ENCODE measurements around the gene CHN2. TPM values are rescaled to one million over a fixed set of nuclear protein-coding genes. Genes with fewer than 3 reads are reported as not detected.

The CHN2 gene
- total and polyA plus RNA-seq, 2 donors (not counting 1 experiment from before 2014, with no cell fraction given): 0.86 to 1.4 TPM

- Histone ChIP-seq H3K79me2 (ENCODE audit: control insufficient read depth, insufficient read depth, low read length) (no peaks in the 10 kb centered on the region), H2AFZ (ENCODE audit: insufficient read depth, low read depth, low read length, poor library complexity, severe bottlenecking) (no peak overlapping the region), H3K9ac (ENCODE audit: low read length) (no peak overlapping the region), H3K4me2 (replicated peaks; ENCODE audit: low read depth, low read length, poor library complexity, severe bottlenecking) (no peak overlapping the region), H3K9me3 (ENCODE audit: control extremely low read depth in 1 of 3, control insufficient read depth in 2 of 3, insufficient read depth in 1 of 3, low read length in 2 of 3) (no peaks in the 10 kb centered on the region), H3K4me3 (ENCODE audit: control extremely low read depth in 1 of 5, extremely low read depth in 1 of 5, insufficient read depth in 1 of 5, low read depth in 2 of 5, low read length in 4 of 5) (no peak overlapping the region), H4K20me1 (ENCODE audit: control insufficient read depth, insufficient read depth, low read length, poor library complexity, severe bottlenecking) (no peaks in the 10 kb centered on the region), H3K27ac (ENCODE audit: low read length in 2 of 2) (no peak overlapping the region), H3K27me3 (replicated peaks in 1 of 4; ENCODE audit: control extremely low read depth in 1 of 4, control insufficient read depth in 3 of 4, insufficient read depth in 4 of 4, low read length in 3 of 4) (no peaks in the 10 kb centered on the region), H3K36me3 (replicated peaks in 1 of 2; ENCODE audit: control extremely low read depth in 1 of 2, control insufficient read depth in 1 of 2, extremely low read depth in 1 of 2, insufficient read depth in 2 of 2, low read length in 1 of 2) (no peaks in the 10 kb centered on the region), H3K4me1 (ENCODE audit: control insufficient read depth in 2 of 2, insufficient read depth in 2 of 2, low read length in 2 of 2) (no peaks in the 10 kb centered on the region)
- POLR2A ChIA-PET: no interaction called here
- Mint-ChIP-seq H3K9me3 (ENCODE audit: insufficient read depth) (no peaks in the 10 kb centered on the region), H3K27ac (no peak overlapping the region), H3K27me3 (peaks cover 3% of the 10 kb centered on the region), H3K4me1 (no peaks in the 10 kb centered on the region), H3K4me3 (no peak overlapping the region)
- CTCF ChIA-PET: interaction anchor here (0.7 kb wide), 1 partner anchor 70 kb away, joined by 3 read pairs; no protein-coding TSS in a partner anchor
- 92% methylated on average over 2 of the region's 5 CpGs for WGBS (ENCODE audit: insufficient coverage)
- DNase-seq (no peak), ATAC-seq (ENCODE audit: low read depth) (no peak)
- intact Hi-C loops (cut with micrococcal nuclease): no loop called here
- no peak for TF ChIP-seq CTCF (IDR thresholded peaks at IDR 0.05)
- TF ChIP-seq EZH2 (IDR thresholded peaks at IDR 0.05; ENCODE audit: borderline replicate concordance, insufficient read depth, low read depth, low read length, poor library complexity, severe bottlenecking): no peak
Observed at GRCh38 chr7:29214056-29214455, 19.5 kb downstream of the CHN2 start.

- no peaks in the 10 kb centered on the region for H3K9me3 Mint-ChIP-seq (ENCODE audit: insufficient read depth)
- ATAC-seq (ENCODE audit: low read depth): no peak
- no peaks in the 10 kb centered on the region for H3K79me2 ChIP-seq (ENCODE audit: control insufficient read depth, insufficient read depth, low read length)
- no peak overlapping the region for H2AFZ ChIP-seq (ENCODE audit: insufficient read depth, low read depth, low read length, poor library complexity, severe bottlenecking)
- intact Hi-C loops (cut with micrococcal nuclease): no loop called here
- H3K9ac ChIP-seq (ENCODE audit: low read length): no peak overlapping the region
- H3K4me3 ChIP-seq (ENCODE audit: control extremely low read depth in 1 of 5, extremely low read depth in 1 of 5, insufficient read depth in 1 of 5, low read depth in 2 of 5, low read length in 4 of 5): no peak overlapping the region
- peaks cover 3% of the 10 kb centered on the region for H3K27me3 Mint-ChIP-seq
- H3K27me3 ChIP-seq (replicated peaks in 1 of 4; ENCODE audit: control extremely low read depth in 1 of 4, control insufficient read depth in 3 of 4, insufficient read depth in 4 of 4, low read length in 3 of 4): no peaks in the 10 kb centered on the region
- 83% methylated on average over 3 of the region's 3 CpGs for WGBS (ENCODE audit: insufficient coverage)
- no peaks in the 10 kb centered on the region for H3K9me3 ChIP-seq (ENCODE audit: control extremely low read depth in 1 of 3, control insufficient read depth in 2 of 3, insufficient read depth in 1 of 3, low read length in 2 of 3)
- H4K20me1 ChIP-seq (ENCODE audit: control insufficient read depth, insufficient read depth, low read length, poor library complexity, severe bottlenecking): no peaks in the 10 kb centered on the region
- H3K4me3 Mint-ChIP-seq: no peak overlapping the region
- no peak overlapping the region for H3K4me2 ChIP-seq (replicated peaks; ENCODE audit: low read depth, low read length, poor library complexity, severe bottlenecking)
- POLR2A ChIA-PET: no interaction called here
- CTCF ChIA-PET: no interaction called here
- no peak overlapping the region for H3K27ac ChIP-seq (ENCODE audit: low read length in 2 of 2)
- no peaks in the 10 kb centered on the region for H3K4me1 Mint-ChIP-seq
- no peaks in the 10 kb centered on the region for H3K36me3 ChIP-seq (replicated peaks in 1 of 2; ENCODE audit: control extremely low read depth in 1 of 2, control insufficient read depth in 1 of 2, extremely low read depth in 1 of 2, insufficient read depth in 2 of 2, low read length in 1 of 2)
- TF ChIP-seq CTCF (IDR thresholded peaks at IDR 0.05) (no peak), EZH2 (IDR thresholded peaks at IDR 0.05; ENCODE audit: borderline replicate concordance, insufficient read depth, low read depth, low read length, poor library complexity, severe bottlenecking) (no peak)
- H3K4me1 ChIP-seq (ENCODE audit: control insufficient read depth in 2 of 2, insufficient read depth in 2 of 2, low read length in 2 of 2): no peaks in the 10 kb centered on the region
- no peak overlapping the region for H3K27ac Mint-ChIP-seq
- DNase-seq: no peak
Observed at GRCh38 chr7:29214816-29215215, 20.2 kb downstream of the CHN2 start.

Data from B cell (primary cell).